ENCODE data around the gene SPATA31D3.

SPATA31D3 gene

GRCh38 chr9:81979196-81979595, 35.9 kb downstream of the SPATA31D3 start:
- no peaks in the 10 kb centered on the region for H3K9me2 ChIP-seq (replicated peaks; ENCODE audit: insufficient read depth, low read length)
- no peak overlapping the region for H3K27ac ChIP-seq (ENCODE audit: low read length)
- no peak overlapping the region for H3K4me3 ChIP-seq (ENCODE audit: low read length)
- DNase-seq = no peak
- no peaks in the 10 kb centered on the region for H3K27me3 ChIP-seq (replicated peaks; ENCODE audit: insufficient read depth, low read length)
- H3K4me1 ChIP-seq (ENCODE audit: low read length) = no peaks in the 10 kb centered on the region
- H3K9ac ChIP-seq (ENCODE audit: low read length) = no peak overlapping the region
- TF ChIP-seq CTCF (IDR thresholded peaks at IDR 0.05; ENCODE audit: low read length) (no peak), EZH2 (optimal IDR thresholded peaks at IDR 0.05; ENCODE audit: low read depth, low read length) (no peak), EZH2phosphoT487 (IDR thresholded peaks at IDR 0.05; ENCODE audit: low read length) (no peak)
- no peaks in the 10 kb centered on the region for H3F3A ChIP-seq (ENCODE audit: insufficient read depth, low read length)
- no peaks in the 10 kb centered on the region for H3K79me2 ChIP-seq (ENCODE audit: low read length)
- no peak overlapping the region for H2AFZ ChIP-seq (ENCODE audit: low read length)
- H4K20me1 ChIP-seq (ENCODE audit: insufficient read depth, low read length) = no peaks in the 10 kb centered on the region
- H3K36me3 ChIP-seq (replicated peaks; ENCODE audit: insufficient read depth, low read length) = no peaks in the 10 kb centered on the region
- no peaks in the 10 kb centered on the region for H3K9me3 ChIP-seq (replicated peaks; ENCODE audit: insufficient read depth, low read length)
- H3K4me2 ChIP-seq (ENCODE audit: low read depth, low read length) = no peak overlapping the region

GRCh38 chr9:81980568-81980967, 37.3 kb downstream of the SPATA31D3 start:
- H3K4me2 ChIP-seq (ENCODE audit: low read depth, low read length) = no peak overlapping the region
- H3K9ac ChIP-seq (ENCODE audit: low read length) = no peak overlapping the region
- no peaks in the 10 kb centered on the region for H3K79me2 ChIP-seq (ENCODE audit: low read length)
- H3K4me1 ChIP-seq (ENCODE audit: low read length) = no peaks in the 10 kb centered on the region
- H3K9me3 ChIP-seq (replicated peaks; ENCODE audit: insufficient read depth, low read length) = no peaks in the 10 kb centered on the region
- H2AFZ ChIP-seq (ENCODE audit: low read length) = no peak overlapping the region
- no peaks in the 10 kb centered on the region for H3K27me3 ChIP-seq (replicated peaks; ENCODE audit: insufficient read depth, low read length)
- no peak for DNase-seq
- H3K27ac ChIP-seq (ENCODE audit: low read length) = no peak overlapping the region
- no peak for TF ChIP-seq EZH2 (optimal IDR thresholded peaks at IDR 0.05; ENCODE audit: low read depth, low read length)
- TF ChIP-seq EZH2phosphoT487 (IDR thresholded peaks at IDR 0.05; ENCODE audit: low read length) = no peak
- no peak for TF ChIP-seq CTCF (IDR thresholded peaks at IDR 0.05; ENCODE audit: low read length)
- no peaks in the 10 kb centered on the region for H4K20me1 ChIP-seq (ENCODE audit: insufficient read depth, low read length)
- H3K9me2 ChIP-seq (replicated peaks; ENCODE audit: insufficient read depth, low read length) = no peaks in the 10 kb centered on the region
- H3K36me3 ChIP-seq (replicated peaks; ENCODE audit: insufficient read depth, low read length) = no peaks in the 10 kb centered on the region
- H3K4me3 ChIP-seq (ENCODE audit: low read length) = no peak overlapping the region
- no peaks in the 10 kb centered on the region for H3F3A ChIP-seq (ENCODE audit: insufficient read depth, low read length)

GRCh38 chr9:81981883-81982282, 38.6 kb downstream of the SPATA31D3 start:
- Histone ChIP-seq H3K9me3 (replicated peaks; ENCODE audit: insufficient read depth, low read length) (no peaks in the 10 kb centered on the region), H4K20me1 (ENCODE audit: insufficient read depth, low read length) (no peaks in the 10 kb centered on the region), H3F3A (ENCODE audit: insufficient read depth, low read length) (no peaks in the 10 kb centered on the region), H3K9me2 (replicated peaks; ENCODE audit: insufficient read depth, low read length) (no peaks in the 10 kb centered on the region), H3K4me1 (ENCODE audit: low read length) (no peaks in the 10 kb centered on the region), H2AFZ (ENCODE audit: low read length) (no peak overlapping the region), H3K4me3 (ENCODE audit: low read length) (no peak overlapping the region), H3K4me2 (ENCODE audit: low read depth, low read length) (no peak overlapping the region), H3K27ac (ENCODE audit: low read length) (no peak overlapping the region), H3K36me3 (replicated peaks; ENCODE audit: insufficient read depth, low read length) (no peaks in the 10 kb centered on the region), H3K27me3 (replicated peaks; ENCODE audit: insufficient read depth, low read length) (no peaks in the 10 kb centered on the region), H3K79me2 (ENCODE audit: low read length) (no peaks in the 10 kb centered on the region), H3K9ac (ENCODE audit: low read length) (no peak overlapping the region)
- DNase-seq = no peak
- no peak for TF ChIP-seq EZH2phosphoT487 (IDR thresholded peaks at IDR 0.05; ENCODE audit: low read length)
- no peak for TF ChIP-seq CTCF (IDR thresholded peaks at IDR 0.05; ENCODE audit: low read length)
- TF ChIP-seq EZH2 (optimal IDR thresholded peaks at IDR 0.05; ENCODE audit: low read depth, low read length) = no peak
